HCT116 (cell line): ENCODE measurements around the gene ARFRP1. TPM values are rescaled to one million over a fixed set of nuclear protein-coding genes. Genes with fewer than 3 reads are reported as not detected.
A peak's percentile ranks its signal among the peaks of the same experiment; 100 is the strongest.

Source experiments
- ATAC-seq: fragments of 200-7000 bp; cut with Tn5 transposase; 2 replicates; pipeline ENCODE4 v1.9.1; 2020; ENCODE audit warnings: mild to moderate bottlenecking, moderate library complexity
- BruUV-seq: library from RNA; stranded (reverse); fragments of 400-500 nt; replicated peaks from 2 replicates; lab custom pipeline; 2021; lab: Mats Ljungman, UMichigan
- CTCF ChIA-PET: fragments of 300-600 bp; sonication (Branson Sonifier 250); formaldehyde crosslinking; loops from one replicate; lab custom pipeline; 2021; ENCODE audit warnings: antibody characterized with exemption; lab: Charles Lee
- POLR2A ChIA-PET: fragments of 300-600, 350-600 bp; sonication (Branson Sonifier 250); formaldehyde crosslinking; loops from one replicate; lab custom pipeline; 2021; ENCODE audit warnings: antibody characterized with exemption; lab: Charles Lee
- RAD21 ChIA-PET, 2 experiments: fragments of 300-600 bp; sonication (Branson Sonifier 250); formaldehyde crosslinking; loops; one replicate each; lab custom pipeline; 2023; ENCODE audit warnings: low total read pairs in 2 of 2; ENCODE audit not compliant: uncharacterized antibody in 2 of 2, unreplicated experiment in 2 of 2, low non-redundant PET in 1 of 2; lab: Charles Lee
- DNase-seq: peaks from one replicate; pipeline ENCODE4 v3.0.0-alpha.2; 2010; ENCODE audit warnings: low read depth, low spot score
- H2AFZ ChIP-seq: fragments of 200-600 bp; shearing (Covaris generic), sonication (generic); 2 replicates; pipeline ENCODE4 v1.6.1; 2017; ENCODE audit warnings: low read depth, mixed run types, mixed read lengths, antibody characterized with exemption, low read length; ENCODE audit not compliant: poor library complexity, severe bottlenecking
- H3K27ac ChIP-seq: 2 replicates; pipeline ENCODE4 v1.5.1; 2012; ENCODE audit warnings: low read depth, low read length
- H3K27me3 ChIP-seq: fragments of 200-600 bp; sonication (generic); 2 replicates; pipeline ENCODE4 v1.6.1; 2016; ENCODE audit warnings: mixed run types, low read length, mixed read lengths; ENCODE audit not compliant: insufficient read depth
- H3K36me3 ChIP-seq, 2 experiments: fragments of 200-500 bp in 1 of 2; fragments of 200-600 bp in 1 of 2; sonication (Bioruptor generic) in 1 of 2; sonication (generic) in 1 of 2; 2 replicates each; pipeline versions ENCODE4 v1.5.1 to v1.6.1; 2014 to 2016; ENCODE audit warnings: low read length in 2 of 2, inconsistent platforms in 1 of 2, mixed read lengths in 1 of 2, mixed run types in 1 of 2; ENCODE audit not compliant: insufficient read depth in 2 of 2, control insufficient read depth in 1 of 2
- H3K4me1 ChIP-seq, 2 experiments: fragments of 200-600 bp in 1 of 2; sonication (generic) in 1 of 2; 2 replicates each; pipeline versions ENCODE4 v1.5.1 to v1.6.1; 2012 to 2017; ENCODE audit warnings: low read length in 2 of 2, inconsistent platforms in 1 of 2, mild to moderate bottlenecking in 1 of 2, mixed read lengths in 1 of 2, mixed run types in 1 of 2, moderate library complexity in 1 of 2; ENCODE audit not compliant: insufficient read depth in 2 of 2, control insufficient read depth in 1 of 2
- H3K4me2 ChIP-seq: fragments of 200-600 bp; sonication (generic); 2 replicates; pipeline ENCODE4 v1.6.1; 2017; ENCODE audit warnings: mixed run types, low read length, mixed read lengths
- H3K4me3 ChIP-seq, 2 experiments: fragments of 200-600 bp in 1 of 2; sonication (generic) in 1 of 2; replicated peaks in 1 of 2; 2 replicates each; pipeline ENCODE4 v1.5.1; 2011 to 2016; ENCODE audit warnings: low read length in 2 of 2, control low read depth in 1 of 2, low read depth in 1 of 2, mild to moderate bottlenecking in 1 of 2, mixed read lengths in 1 of 2, mixed run types in 1 of 2
- H3K79me2 ChIP-seq: fragments of 200-600 bp; sonication (generic); 2 replicates; pipeline ENCODE4 v1.6.1; 2017; ENCODE audit warnings: mild to moderate bottlenecking, mixed run types, low read length, moderate library complexity, mixed read lengths; ENCODE audit not compliant: insufficient read depth
- H3K9ac ChIP-seq: fragments of 200-600 bp; sonication (generic); 2 replicates; pipeline ENCODE4 v1.6.1; 2016; ENCODE audit warnings: low read length, mixed read lengths
- H3K9me2 ChIP-seq: fragments of 200-600 bp; sonication (generic), shearing (Covaris generic); 2 replicates; pipeline ENCODE4 v1.6.1; 2017; ENCODE audit warnings: mixed run types, mild to moderate bottlenecking, moderate library complexity; ENCODE audit not compliant: insufficient read depth
- H3K9me3 ChIP-seq, 2 experiments: fragments of 200-500 bp in 1 of 2; fragments of 200-600 bp in 1 of 2; sonication (Bioruptor generic) in 1 of 2; sonication (generic) in 1 of 2; 2 replicates each; pipeline ENCODE4 v1.6.1; 2014 to 2017; ENCODE audit warnings: low read length in 2 of 2, mixed read lengths in 2 of 2, inconsistent platforms in 1 of 2, low read depth in 1 of 2, mild to moderate bottlenecking in 1 of 2, mixed run types in 1 of 2, moderate library complexity in 1 of 2; ENCODE audit not compliant: control insufficient read depth in 1 of 2, insufficient read depth in 1 of 2
- H4K20me1 ChIP-seq: fragments of 200-600 bp; sonication (generic), shearing (Covaris generic); 2 replicates; pipeline ENCODE4 v1.6.1; 2017; ENCODE audit warnings: mixed run types, mild to moderate bottlenecking, moderate library complexity; ENCODE audit not compliant: insufficient read depth
- CTCF ChIP-seq, 3 experiments: fragments of 200-600 bp in 1 of 3; sonication (generic) in 1 of 3; IDR thresholded peaks in 2 of 3; conservative IDR thresholded peaks in 1 of 3; 2 replicates each; pipeline ENCODE4 v1.5.1; 2012 to 2017; ENCODE audit warnings: low read depth in 2 of 3, low read length in 2 of 3, antibody characterized with exemption in 1 of 3, borderline replicate concordance in 1 of 3, control low read depth in 1 of 3, mild to moderate bottlenecking in 1 of 3, mixed read lengths in 1 of 3, mixed run types in 1 of 3, moderate library complexity in 1 of 3; ENCODE audit not compliant: insufficient read depth in 1 of 3
- EZH2 ChIP-seq: fragments of 200-600 bp; sonication (generic); IDR thresholded peaks from 2 replicates; pipeline ENCODE4 v1.6.1; 2017; ENCODE audit warnings: antibody characterized with exemption, mixed run types
- POLR2AphosphoS5 ChIP-seq: IDR thresholded peaks from 2 replicates; pipeline ENCODE4 v1.6.1; 2011; ENCODE audit warnings: mild to moderate bottlenecking, low read depth, low read length, moderate library complexity
- intact Hi-C: fragments of 100-400 bp; cut with micrococcal nuclease; formaldehyde crosslinking; loops from 2 replicates; pipeline ENCODE4 v1.10.0; 2022
- total RNA-seq: library from RNA; stranded (reverse); gene quantifications from one replicate; pipeline ENCODE4 v1.2.1, GENCODE V29; 2021; ENCODE audit not compliant: unreplicated experiment

Gene ARFRP1
- total RNA-seq, 1 experiment from 2014 or later = 53.7 TPM

DNA sequence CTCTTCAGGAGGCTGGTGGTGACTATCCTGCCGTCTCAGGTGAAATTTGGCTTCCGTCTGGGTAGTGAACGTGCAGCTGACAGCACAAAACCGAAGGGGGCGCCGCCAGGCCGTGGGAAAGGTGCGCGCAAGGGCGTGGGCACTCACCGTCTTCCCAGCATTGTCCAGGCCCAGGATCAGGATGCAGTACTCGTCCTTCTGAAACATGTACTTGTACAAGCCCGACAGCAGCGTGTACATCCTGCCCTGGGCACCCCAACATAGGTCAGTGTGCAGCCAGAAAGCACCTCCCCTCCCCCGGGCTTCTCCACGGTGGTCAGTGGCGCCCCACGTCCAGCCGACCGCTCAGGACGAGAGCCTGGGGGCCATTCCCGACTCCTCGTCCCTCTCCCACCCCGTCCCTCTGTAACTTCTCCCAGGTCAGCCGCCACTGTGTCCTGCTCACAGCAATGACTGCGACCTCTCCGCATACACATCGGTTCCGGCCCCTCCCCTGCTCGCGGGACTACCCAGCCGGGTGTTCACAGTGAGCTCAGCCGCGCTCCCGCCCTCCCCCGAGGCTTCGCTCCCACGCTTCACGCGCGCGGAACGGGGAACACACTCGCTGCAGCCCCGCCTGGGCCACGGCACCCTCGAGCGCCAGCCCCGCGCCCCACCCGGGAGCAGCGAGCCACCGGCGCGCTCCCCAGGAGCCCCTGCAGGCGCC, 771 bp downstream of the ARFRP1 start:
- peaks cover 13 to 31% of the 10 kb centered on the region in 2 experiments for H3K4me1 ChIP-seq
- BruUV-seq = no TSS peak
- ATAC-seq (peak; percentile 53), DNase-seq (no peak)
- H3K4me2 ChIP-seq = peak overlapping the region; percentile 95
- H4K20me1 ChIP-seq = no peaks in the 10 kb centered on the region
- ChIA-PET POLR2A (interaction anchor here (1.1 to 2.2 kb wide), 4 partner anchors 8 to 159 kb away, joined by 4 to 15 read pairs (median 6); partner anchors contain the start of genes LIME1 and TPD52L2), RAD21 (interaction anchor here in 1 of 2 experiments (1.0 kb wide), 1 partner anchor 158 kb away, joined by 4 read pairs; the partner anchor contains the start of gene TPD52L2), CTCF (interaction anchor here (1.0 to 1.7 kb wide), 6 partner anchors 8 to 274 kb away, joined by 3 to 9 read pairs (median 4); partner anchors contain the start of genes PRPF6 and TPD52L2)
- H2AFZ ChIP-seq = no peak overlapping the region
- H3K79me2 ChIP-seq = peaks cover 68% of the 10 kb centered on the region
- no peaks in the 10 kb centered on the region for H3K9me2 ChIP-seq
- no peak for TF ChIP-seq EZH2
- TF ChIP-seq POLR2AphosphoS5 = peak; percentile 34; the same call in 1 of the 2 replicates
- peak in 2 of 3 experiments; percentile 50 to 51; a peak in 3 of 6 replicates for TF ChIP-seq CTCF (IDR thresholded peaks at IDR 0.05 in 2 of 3, conservative IDR thresholded peaks at IDR 0.05 in 1 of 3; ENCODE audit: borderline replicate concordance in 1 of 3, insufficient read depth in 1 of 3, low read depth in 2 of 3, low read length in 2 of 3)
- H3K9me3 ChIP-seq = 0 out of 4 replicates have a peak, but pooled peaks cover 0 to 3% of the 10 kb centered on the region in 2 experiments
- peak overlapping the region; percentile 96 for H3K9ac ChIP-seq
- intact Hi-C loops = loop anchor here (1.0 to 10.0 kb wide), 3 partner anchors 157 to 348 kb away; no protein-coding TSS in a partner anchor
- H3K4me3 ChIP-seq = peak overlapping the region; percentile 85 to 96
- H3K36me3 ChIP-seq = peaks cover 11 to 39% of the 10 kb centered on the region in 2 experiments
- H3K27me3 ChIP-seq = no peaks in the 10 kb centered on the region
- peak overlapping the region; percentile 95 for H3K27ac ChIP-seq
